H9 (cell line): Measurements from ENCODE around the gene ARHGEF16. TPM values are rescaled to one million over a fixed set of nuclear protein-coding genes. Genes with fewer than 3 reads are reported as not detected.
A peak's percentile ranks its signal among the peaks of the same experiment; 100 is the strongest.

Source experiments
- DNase-seq: peaks from one replicate; pipeline ENCODE4 v3.0.0-alpha.2; 2017
- H2AFZ ChIP-seq: one replicate; pipeline ENCODE4 v1.6.1; 2013; ENCODE audit warnings: mild to moderate bottlenecking, low read length, control low read depth, moderate library complexity
- H2AK5ac ChIP-seq: 2 replicates; pipeline ENCODE4 v1.6.1; 2013; ENCODE audit warnings: low read length, control low read depth, mixed read lengths; ENCODE audit not compliant: insufficient read length
- H2BK120ac ChIP-seq: one replicate; pipeline ENCODE4 v1.6.1; 2013; ENCODE audit warnings: low read depth, mild to moderate bottlenecking, low read length, control low read depth, inconsistent platforms; ENCODE audit not compliant: poor library complexity, severe bottlenecking
- H2BK12ac ChIP-seq: 2 replicates; pipeline ENCODE4 v1.6.1; 2013; ENCODE audit warnings: low read length, control low read depth, mixed read lengths, low read depth; ENCODE audit not compliant: insufficient read length
- H2BK15ac ChIP-seq: 2 replicates; pipeline ENCODE4 v1.6.1; 2013; ENCODE audit warnings: low read depth, low read length, control low read depth
- H2BK20ac ChIP-seq: one replicate; pipeline ENCODE4 v1.6.1; 2013; ENCODE audit warnings: low read depth, mild to moderate bottlenecking, low read length, control low read depth, inconsistent platforms; ENCODE audit not compliant: poor library complexity, severe bottlenecking
- H2BK5ac ChIP-seq: 2 replicates; pipeline ENCODE4 v1.6.1; 2013; ENCODE audit warnings: low read length, control low read depth, mixed read lengths; ENCODE audit not compliant: insufficient read length
- H3K14ac ChIP-seq: 2 replicates; pipeline ENCODE4 v1.6.1; 2013; ENCODE audit warnings: low read length, control low read depth; ENCODE audit not compliant: insufficient read depth
- H3K18ac ChIP-seq: 2 replicates; pipeline ENCODE4 v1.6.1; 2013; ENCODE audit warnings: low read depth, mild to moderate bottlenecking, mixed read lengths, low read length, control low read depth; ENCODE audit not compliant: insufficient read length
- H3K23ac ChIP-seq: 2 replicates; pipeline ENCODE4 v1.6.1; 2013; ENCODE audit warnings: low read length, control low read depth, mixed read lengths, low read depth; ENCODE audit not compliant: insufficient read length
- H3K23me2 ChIP-seq: 2 replicates; pipeline ENCODE4 v1.6.1; 2013; ENCODE audit warnings: low read depth, mild to moderate bottlenecking, mixed read lengths, low read length, control low read depth; ENCODE audit not compliant: insufficient read length, poor library complexity, severe bottlenecking
- H3K27ac ChIP-seq: 2 replicates; pipeline ENCODE4 v1.5.1; 2013; ENCODE audit warnings: low read length, control low read depth, mixed read lengths, low read depth; ENCODE audit not compliant: insufficient read length
- H3K27me3 ChIP-seq: 2 replicates; pipeline ENCODE4 v1.6.1; 2013; ENCODE audit warnings: low read length, control low read depth, inconsistent platforms; ENCODE audit not compliant: insufficient read depth
- H3K4ac ChIP-seq: 2 replicates; pipeline ENCODE4 v1.6.1; 2013; ENCODE audit warnings: low read depth, mild to moderate bottlenecking, control low read depth, inconsistent platforms, low read length, moderate library complexity
- H3K4me1 ChIP-seq: 2 replicates; pipeline ENCODE4 v1.6.1; 2013; ENCODE audit warnings: low read length, control low read depth, inconsistent platforms; ENCODE audit not compliant: insufficient read depth
- H3K4me2 ChIP-seq: 2 replicates; pipeline ENCODE4 v1.6.1; 2013; ENCODE audit warnings: low read length, control low read depth, mixed read lengths; ENCODE audit not compliant: insufficient read length, insufficient read depth
- H3K56ac ChIP-seq: 2 replicates; pipeline ENCODE4 v1.6.1; 2013; ENCODE audit warnings: low read depth, mild to moderate bottlenecking, mixed read lengths, low read length, control low read depth; ENCODE audit not compliant: insufficient read length
- H3K79me1 ChIP-seq: 2 replicates; pipeline ENCODE4 v1.6.1; 2013; ENCODE audit warnings: low read depth, mild to moderate bottlenecking, moderate library complexity, low read length, control low read depth, inconsistent platforms; ENCODE audit not compliant: insufficient read depth, poor library complexity, severe bottlenecking
- H3K79me2 ChIP-seq: 2 replicates; pipeline ENCODE4 v1.6.1; 2013; ENCODE audit warnings: low read length, control low read depth, inconsistent platforms; ENCODE audit not compliant: insufficient read depth
- H3K9ac ChIP-seq: 2 replicates; pipeline ENCODE4 v1.6.1; 2013; ENCODE audit warnings: low read length, control low read depth, mixed read lengths; ENCODE audit not compliant: insufficient read length; ENCODE audit errors: extremely low read depth
- H3K9me3 ChIP-seq: one replicate; pipeline ENCODE4 v1.6.1; 2013; ENCODE audit warnings: low read depth, low read length, inconsistent platforms; ENCODE audit not compliant: control insufficient read depth
- H3T11ph ChIP-seq: one replicate; pipeline ENCODE4 v1.6.1; 2013; ENCODE audit warnings: mild to moderate bottlenecking, low read length, control low read depth, inconsistent platforms
- H4K20me1 ChIP-seq: one replicate; pipeline ENCODE4 v1.6.1; 2013; ENCODE audit not compliant: control insufficient read depth, insufficient read length, insufficient read depth
- H4K5ac ChIP-seq: 2 replicates; pipeline ENCODE4 v1.6.1; 2013; ENCODE audit warnings: low read depth, mild to moderate bottlenecking, mixed read lengths, low read length, control low read depth; ENCODE audit not compliant: insufficient read length
- H4K8ac ChIP-seq: replicated peaks from 2 replicates; pipeline ENCODE4 v1.6.1; 2013; ENCODE audit warnings: low read length, control low read depth, mixed read lengths, low read depth; ENCODE audit not compliant: insufficient read length
- H4K91ac ChIP-seq: 2 replicates; pipeline ENCODE4 v1.6.1; 2013; ENCODE audit warnings: low read depth, mild to moderate bottlenecking, moderate library complexity, mixed read lengths, low read length, control low read depth; ENCODE audit not compliant: insufficient read length
- H3K27ac Mint-ChIP-seq, 3 experiments: 2 replicates in 2 of 3; 3 replicates in 1 of 3; pipeline ENCODE4 v1.8.0; 2020 to 2021; ENCODE audit warnings: mixed read lengths in 3 of 3, mild to moderate bottlenecking in 1 of 3, moderate library complexity in 1 of 3
- H3K27me3 Mint-ChIP-seq: 2 replicates; pipeline ENCODE4 v1.8.0; 2021; ENCODE audit warnings: low read depth, mild to moderate bottlenecking, moderate library complexity, mixed read lengths
- H3K36me3 Mint-ChIP-seq, 3 experiments: 2 replicates in 2 of 3; 3 replicates in 1 of 3; pipeline ENCODE4 v1.8.0; 2020 to 2021; ENCODE audit warnings: low read depth in 3 of 3, mixed read lengths in 3 of 3; ENCODE audit not compliant: insufficient read depth in 1 of 3
- H3K4me1 Mint-ChIP-seq, 2 experiments: 2 replicates each; pipeline ENCODE4 v1.8.0; 2020; ENCODE audit warnings: mixed read lengths in 2 of 2
- H3K4me3 Mint-ChIP-seq, 2 experiments: 2 replicates in 1 of 2; 3 replicates in 1 of 2; pipeline ENCODE4 v1.8.0; 2020 to 2021; ENCODE audit warnings: mild to moderate bottlenecking in 2 of 2, mixed read lengths in 2 of 2, moderate library complexity in 1 of 2
- H3K9me3 Mint-ChIP-seq, 2 experiments: 2 replicates in 1 of 2; 3 replicates in 1 of 2; pipeline ENCODE4 v1.8.0; 2020; ENCODE audit warnings: mild to moderate bottlenecking in 2 of 2, mixed read lengths in 2 of 2, moderate library complexity in 1 of 2
- CTCF ChIP-seq: fragments of 200-600 bp; sonication (generic); conservative IDR thresholded peaks from 3 replicates; pipeline ENCODE4 v1.8.0; 2021; ENCODE audit warnings: antibody characterized with exemption, mild to moderate bottlenecking
- WGBS: extraction: QIAGEN DNeasy Blood & Tissue Kit; methylation state at CpG from one replicate; pipeline ENCODE4 v1.1.7; 2013; ENCODE audit warnings: missing lambda C conversion rate, low lambda C conversion rate, mixed read lengths; ENCODE audit not compliant: insufficient read length; ENCODE audit errors: extremely low coverage; 5-methylcytosine and 5-hydroxymethylcytosine counted together
- total RNA-seq: library from RNA; stranded (reverse); gene quantifications from 2 replicates; pipeline ENCODE4 v1.2.1, GENCODE V29; 2021

The ARHGEF16 gene
- total RNA-seq, 1 experiment from 2014 or later: 48.5 TPM

DNA sequence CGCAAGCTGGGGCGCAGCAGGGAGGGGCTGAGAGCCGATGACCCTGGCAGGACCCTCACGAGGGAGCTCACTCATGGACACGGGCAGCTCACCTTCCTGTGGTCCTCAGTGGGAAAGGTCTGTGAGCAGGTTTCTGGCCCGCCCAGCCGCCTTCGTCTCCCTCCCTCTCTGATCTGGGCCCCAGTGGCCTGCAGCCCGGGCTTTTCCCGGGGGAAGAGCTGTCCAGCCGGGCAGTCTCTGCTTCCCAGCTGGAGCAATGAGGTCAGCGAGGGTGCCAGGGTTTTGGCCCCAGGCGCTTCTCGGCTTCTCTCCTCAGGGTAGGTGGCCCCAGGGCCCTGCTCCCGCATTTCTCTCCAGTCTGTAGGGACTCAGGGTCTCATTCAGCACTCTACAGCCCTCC lies 22.2 kb upstream of the ARHGEF16 start:
- Histone ChIP-seq H2BK120ac (no peak overlapping the region), H3K9me3 (no peaks in the 10 kb centered on the region), H3T11ph (no peak overlapping the region), H3K27ac (no peak overlapping the region), H3K4me1 (no peaks in the 10 kb centered on the region), H2AFZ (no peak overlapping the region), H2BK20ac (no peak overlapping the region), H3K9ac (no peak overlapping the region), H4K5ac (no peak overlapping the region), H3K18ac (no peak overlapping the region), H3K56ac (no peak overlapping the region), H3K79me1 (no peaks in the 10 kb centered on the region), H2BK15ac (no peak overlapping the region), H3K23me2 (peaks cover 6% of the 10 kb centered on the region), H2BK5ac (no peak overlapping the region), H3K79me2 (no peaks in the 10 kb centered on the region), H4K91ac (no peak overlapping the region), H3K14ac (no peak overlapping the region), H3K4ac (no peak overlapping the region), H3K4me2 (no peak overlapping the region), H3K23ac (no peak overlapping the region), H3K27me3 (no peaks in the 10 kb centered on the region), H2BK12ac (no peak overlapping the region), H2AK5ac (no peak overlapping the region), H4K8ac (no peak overlapping the region), H4K20me1 (no peaks in the 10 kb centered on the region)
- no CpG with 5 or more reads among the region's 15 CpGs for WGBS
- Mint-ChIP-seq H3K4me1 (peaks cover 0 to 19% of the 10 kb centered on the region in 2 experiments; a peak in 3 of 4 replicates), H3K27me3 (no peaks in the 10 kb centered on the region), H3K4me3 (no peak overlapping the region), H3K9me3 (no peaks in the 10 kb centered on the region; a peak in 1 of 5 replicates), H3K36me3 (no peaks in the 10 kb centered on the region), H3K27ac (peak overlapping the region in 1 of 3 experiments; percentile 44; a peak in 1 of 7 replicates)
- DNase-seq: no peak
- TF ChIP-seq CTCF: no peak
